HepG2 (cell line): ENCODE results near the gene CD248. TPM values are rescaled to one million over a fixed set of nuclear protein-coding genes. Genes with fewer than 3 reads are reported as not detected.
A peak's percentile ranks its signal among the peaks of the same experiment; 100 is the strongest.

Experiments used
- CERS6 ChIP-seq: sonication (generic); formaldehyde crosslinking; IDR thresholded peaks from 2 replicates; pipeline ENCODE4 v1.5.0; 2020; ENCODE audit warnings: missing genetic modification reagents
- FLYWCH1 ChIP-seq: sonication (generic); formaldehyde crosslinking; IDR thresholded peaks from 2 replicates; pipeline ENCODE4 v1.8.1; 2023; ENCODE audit warnings: mild to moderate bottlenecking, missing genetic modification reagents
- FOSL2 ChIP-seq: sonication (generic); formaldehyde crosslinking; IDR thresholded peaks from 2 replicates; pipeline ENCODE4 v1.4.0; 2020; ENCODE audit warnings: missing genetic modification reagents
- FOXA1 ChIP-seq, 2 experiments: fragments of 450-650 bp in 1 of 2; sonication (generic) in 1 of 2; formaldehyde crosslinking in 1 of 2; IDR thresholded peaks; 2 replicates each; pipeline versions ENCODE4 v1.4.0 to v1.6.1; 2016 to 2020; ENCODE audit warnings: missing genetic modification reagents in 1 of 2
- FOXK1 ChIP-seq: sonication (generic); formaldehyde crosslinking; IDR thresholded peaks from 2 replicates; pipeline ENCODE4 v1.4.0; 2020; ENCODE audit warnings: low read depth, missing genetic modification reagents, borderline replicate concordance
- HMGA1 ChIP-seq: sonication (generic); formaldehyde crosslinking; conservative IDR thresholded peaks from 2 replicates; pipeline ENCODE4 v1.4.0; 2020; ENCODE audit warnings: missing genetic modification reagents
- HNF4G ChIP-seq, 2 experiments: sonication (generic) in 1 of 2; formaldehyde crosslinking in 1 of 2; IDR thresholded peaks; 2 replicates each; pipeline versions ENCODE4 v1.4.0 to v1.6.1; 2011 to 2020; ENCODE audit warnings: borderline replicate concordance in 2 of 2, low read depth in 2 of 2, mild to moderate bottlenecking in 2 of 2, low read length in 1 of 2, missing genetic modification reagents in 1 of 2, moderate library complexity in 1 of 2
- KDM2A ChIP-seq: sonication (generic); formaldehyde crosslinking; IDR thresholded peaks from 2 replicates; pipeline ENCODE4 v1.4.0; 2020; ENCODE audit warnings: low read depth, missing genetic modification reagents, borderline replicate concordance
- KMT2B ChIP-seq: IDR thresholded peaks from 2 replicates; pipeline ENCODE4 v1.6.1; 2016; ENCODE audit warnings: missing genetic modification reagents, missing compliant biosample characterization
- MAFK ChIP-seq, 2 experiments: IDR thresholded peaks in 1 of 2; conservative IDR thresholded peaks in 1 of 2; 2 replicates each; pipeline ENCODE4 v1.6.1; 2011; ENCODE audit warnings: improper control_type of control experiment in 2 of 2, low read length in 2 of 2
- NFYC ChIP-seq: IDR thresholded peaks from 2 replicates; pipeline ENCODE4 v1.6.1; 2016; ENCODE audit warnings: missing genetic modification reagents, missing compliant biosample characterization
- POGZ ChIP-seq: sonication (generic); formaldehyde crosslinking; IDR thresholded peaks from 2 replicates; pipeline ENCODE4 v1.4.0; 2020; ENCODE audit warnings: mild to moderate bottlenecking, missing genetic modification reagents
- REL ChIP-seq: sonication (generic); formaldehyde crosslinking; conservative IDR thresholded peaks from 2 replicates; pipeline ENCODE4 v1.8.0; 2022; ENCODE audit warnings: mild to moderate bottlenecking, missing genetic modification reagents, moderate library complexity
- REXO4 ChIP-seq: sonication (generic); formaldehyde crosslinking; IDR thresholded peaks from 2 replicates; pipeline ENCODE4 v1.8.0; 2022; ENCODE audit warnings: missing genetic modification reagents, mild to moderate bottlenecking, borderline replicate concordance
- SKI ChIP-seq: fragments of 450-650 bp; IDR thresholded peaks from one replicate; pipeline ENCODE4 v1.6.1; 2018; ENCODE audit warnings: mild to moderate bottlenecking; ENCODE audit not compliant: partially characterized antibody
- SMAD1 ChIP-seq: sonication (generic); formaldehyde crosslinking; IDR thresholded peaks from 2 replicates; pipeline ENCODE4 v1.4.0; 2020; ENCODE audit warnings: missing genetic modification reagents, low read depth, mild to moderate bottlenecking, borderline replicate concordance
- SOX5 ChIP-seq: IDR thresholded peaks from 2 replicates; pipeline ENCODE4 v1.6.1; 2016; ENCODE audit warnings: borderline replicate concordance
- TBX3 ChIP-seq: fragments of 450-650 bp; IDR thresholded peaks from 2 replicates; pipeline ENCODE4 v1.6.1; 2017; ENCODE audit warnings: antibody characterized with exemption, mild to moderate bottlenecking, inconsistent platforms, borderline replicate concordance
- ZNF124 ChIP-seq: sonication (generic); formaldehyde crosslinking; IDR thresholded peaks from 2 replicates; pipeline ENCODE4 v1.4.0; 2020; ENCODE audit warnings: missing genetic modification reagents
- ZNF264 ChIP-seq: sonication (generic); formaldehyde crosslinking; IDR thresholded peaks from 2 replicates; pipeline ENCODE4 v1.4.0; 2020; ENCODE audit warnings: missing genetic modification reagents
- ZNF431 ChIP-seq: sonication (generic); formaldehyde crosslinking; IDR thresholded peaks from 2 replicates; pipeline ENCODE4 v1.9.0; 2022; ENCODE audit warnings: missing genetic modification reagents, low read depth, mild to moderate bottlenecking, borderline replicate concordance
- ZNF576 ChIP-seq: sonication (generic); formaldehyde crosslinking; IDR thresholded peaks from 2 replicates; pipeline ENCODE4 v1.4.0; 2020; ENCODE audit warnings: mild to moderate bottlenecking, missing genetic modification reagents
- ZNF644 ChIP-seq: IDR thresholded peaks from 2 replicates; pipeline ENCODE4 v1.6.1; 2016; ENCODE audit warnings: low read depth
- ZNF704 ChIP-seq: sonication (generic); formaldehyde crosslinking; IDR thresholded peaks from 2 replicates; pipeline ENCODE4 v1.8.1; 2023; ENCODE audit warnings: mild to moderate bottlenecking, inconsistent platforms, moderate library complexity, missing genetic modification reagents, borderline replicate concordance
- polyA plus RNA-seq, 8 experiments: library from polyadenylated mRNA; depleted of rRNA in 3 of 8; stranded (reverse) in 7 of 8; unstranded in 1 of 8; fragments of >200 nt; fragmentation: Illumina TruSeq in 4 of 8; extraction: Trizol in 4 of 8; gene quantifications; 2 replicates each; pipeline versions ENCODE4 v1.2.1 to v1.2.3, GENCODE V29; 2011 to 2016; ENCODE audit warnings: low read depth in 4 of 8, missing spikeins in 1 of 8, mixed read lengths in 1 of 8; ENCODE audit not compliant: insufficient read depth in 1 of 8
- total RNA-seq, 5 experiments: library from RNA; depleted of rRNA; stranded (reverse); fragments of >200 nt; fragmentation: Illumina TruSeq; extraction: Trizol; gene quantifications; 2 replicates each; pipeline ENCODE4 v1.2.3, GENCODE V29; 2016; ENCODE audit warnings: low read depth in 1 of 5
- TF ChIP-seq, protein P1 (sequence below): sonication (generic); formaldehyde crosslinking; IDR thresholded peaks from 2 replicates; pipeline ENCODE4 v1.5.0; 2020; ENCODE audit warnings: mild to moderate bottlenecking, missing genetic modification reagents

The CD248 gene
- total and polyA plus RNA-seq, 2 of the 13 experiments (the other 11 are each of a cell fraction or from before 2014, with no cell fraction given): 0.25 to 0.35 TPM

GRCh38 chr11:66268244-66268951 lies 48.4 kb downstream of the CD248 start, which contains the start of gene RAB1B (continued):
- TF ChIP-seq ZNF704 (peak; percentile 16; the same call in 1 of the 2 replicates), REXO4 (no peak), SOX5 (CRISPR knock-in tag) (peak; percentile 46; the same call in 1 of the 2 replicates), NFYC (CRISPR knock-in tag) (peak; percentile 45), FOSL2 (CRISPR knock-in tag) (no peak), ZNF264 (CRISPR knock-in tag) (no peak), HMGA1 (CRISPR knock-in tag) (no peak), FLYWCH1 (CRISPR knock-in tag) (no peak), CERS6 (no peak), ZNF431 (CRISPR knock-in tag) (no peak), MAFK (conservative IDR thresholded peaks at IDR 0.05 in 1 of 2, IDR thresholded peaks at IDR 0.05 in 1 of 2; ENCODE audit: low read length in 2 of 2) (no peak), ZNF124 (CRISPR knock-in tag) (0 out of 2 replicates have a peak, but pooled peaks have one; percentile 22), SMAD1 (no peak), POGZ (CRISPR knock-in tag) (no peak), TBX3 (no peak), KDM2A (CRISPR knock-in tag) (peak; percentile 34; the same call in 1 of the 2 replicates), FOXA1 (IDR thresholded peaks at IDR 0.05) (no peak), FOXA1 (CRISPR knock-in tag; IDR thresholded peaks at IDR 0.05) (no peak), SKI (no peak), KMT2B (CRISPR knock-in tag) (no peak), ZNF644 (CRISPR knock-in tag) (no peak), FOXK1 (peak; percentile 56; the same call in 1 of the 2 replicates), ZNF576 (CRISPR knock-in tag) (no peak), HNF4G (IDR thresholded peaks at IDR 0.05; ENCODE audit: borderline replicate concordance, low read depth, low read length) (no peak), HNF4G (CRISPR knock-in tag; IDR thresholded peaks at IDR 0.05; ENCODE audit: borderline replicate concordance, low read depth) (no peak), REL (no peak)
- TF ChIP-seq, protein P1, sequence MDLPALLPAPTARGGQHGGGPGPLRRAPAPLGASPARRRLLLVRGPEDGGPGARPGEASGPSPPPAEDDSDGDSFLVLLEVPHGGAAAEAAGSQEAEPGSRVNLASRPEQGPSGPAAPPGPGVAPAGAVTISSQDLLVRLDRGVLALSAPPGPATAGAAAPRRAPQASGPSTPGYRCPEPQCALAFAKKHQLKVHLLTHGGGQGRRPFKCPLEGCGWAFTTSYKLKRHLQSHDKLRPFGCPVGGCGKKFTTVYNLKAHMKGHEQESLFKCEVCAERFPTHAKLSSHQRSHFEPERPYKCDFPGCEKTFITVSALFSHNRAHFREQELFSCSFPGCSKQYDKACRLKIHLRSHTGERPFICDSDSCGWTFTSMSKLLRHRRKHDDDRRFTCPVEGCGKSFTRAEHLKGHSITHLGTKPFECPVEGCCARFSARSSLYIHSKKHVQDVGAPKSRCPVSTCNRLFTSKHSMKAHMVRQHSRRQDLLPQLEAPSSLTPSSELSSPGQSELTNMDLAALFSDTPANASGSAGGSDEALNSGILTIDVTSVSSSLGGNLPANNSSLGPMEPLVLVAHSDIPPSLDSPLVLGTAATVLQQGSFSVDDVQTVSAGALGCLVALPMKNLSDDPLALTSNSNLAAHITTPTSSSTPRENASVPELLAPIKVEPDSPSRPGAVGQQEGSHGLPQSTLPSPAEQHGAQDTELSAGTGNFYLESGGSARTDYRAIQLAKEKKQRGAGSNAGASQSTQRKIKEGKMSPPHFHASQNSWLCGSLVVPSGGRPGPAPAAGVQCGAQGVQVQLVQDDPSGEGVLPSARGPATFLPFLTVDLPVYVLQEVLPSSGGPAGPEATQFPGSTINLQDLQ (CRISPR knock-in tag): no peak
